A549 (cell line): ENCODE data around the gene EHBP1. TPM values are rescaled to one million over a fixed set of nuclear protein-coding genes. Genes with fewer than 3 reads are reported as not detected.

Source experiments
- ATAC-seq, 2 experiments: fragments of 200-7000 bp in 1 of 2; fragments of >200 bp in 1 of 2; cut with Nextera tagmentation in 1 of 2; cut with Tn5 transposase in 1 of 2; 3 replicates each; pipeline versions ENCODE4 v1.8.0 to v1.9.1; 2018 to 2020; ENCODE audit warnings: mild to moderate bottlenecking in 1 of 2, moderate library complexity in 1 of 2
- CTCF ChIA-PET: fragments of 300-600 bp; sonication (Branson Sonifier 250); formaldehyde crosslinking; extraction: SDS; loops from one replicate; lab custom pipeline; 2021; ENCODE audit warnings: antibody characterized with exemption, inconsistent platforms; lab: Yijun Ruan, JAX
- POLR2A ChIA-PET: fragments of 350-600 bp; formaldehyde crosslinking; extraction: SDS; loops from one replicate; lab custom pipeline; 2021; ENCODE audit warnings: antibody characterized with exemption, inconsistent platforms; lab: Yijun Ruan, JAX
- DNase-seq, 2 experiments: peaks; one replicate each; pipeline versions ENCODE4 v3.0.0 to v3.0.0-alpha.2; 2011 to 2016; ENCODE audit warnings: low read depth in 1 of 2, low spot score in 1 of 2
- FAIRE-seq: peaks from 2 replicates; lab custom pipeline; 2011; peaks lifted over from hg19 to GRCh38; lab: Jason Lieb, UNC
- H3K27ac ChIP-seq, 2 experiments: fragments of >200 bp; sonication (Bioruptor Twin); formaldehyde crosslinking; 3 replicates each; pipeline ENCODE4 v1.5.1; 2016 to 2017
- H3K4me1 ChIP-seq: fragments of >200 bp; sonication (Bioruptor Twin); formaldehyde crosslinking; 3 replicates; pipeline ENCODE4 v1.6.1; 2016
- H3K4me2 ChIP-seq: fragments of >200 bp; sonication (Bioruptor Twin); formaldehyde crosslinking; 3 replicates; pipeline ENCODE4 v1.6.1; 2016
- H3K4me3 ChIP-seq: fragments of >200 bp; sonication (Bioruptor Twin); formaldehyde crosslinking; 3 replicates; pipeline ENCODE4 v1.5.1; 2016
- H3K9me3 ChIP-seq: fragments of >200 bp; sonication (Bioruptor Twin); formaldehyde crosslinking; 3 replicates; pipeline ENCODE4 v1.6.1; 2016
- BCL3 ChIP-seq: fragments of >200 bp; sonication (Bioruptor Twin); formaldehyde crosslinking; IDR thresholded peaks from 3 replicates; pipeline ENCODE4 v1.6.1; 2016
- BHLHE40 ChIP-seq: IDR thresholded peaks from 2 replicates; pipeline ENCODE4 v1.6.1; 2012; ENCODE audit warnings: low read depth, low read length, inconsistent platforms
- CBX2 ChIP-seq: fragments of 200-600 bp; sonication (generic); IDR thresholded peaks from 2 replicates; pipeline ENCODE4 v1.6.1; 2016; ENCODE audit warnings: low read depth, mild to moderate bottlenecking, borderline replicate concordance
- CBX8 ChIP-seq: fragments of 200-600 bp; sonication (generic); IDR thresholded peaks from 2 replicates; pipeline ENCODE4 v1.6.1; 2016
- CHD4 ChIP-seq: fragments of 200-600 bp; sonication (generic); IDR thresholded peaks from 2 replicates; pipeline ENCODE4 v1.6.1; 2016; ENCODE audit warnings: antibody characterized with exemption, mild to moderate bottlenecking, borderline replicate concordance
- CTCF ChIP-seq: fragments of >200 bp; sonication (Bioruptor Twin); formaldehyde crosslinking; IDR thresholded peaks from 3 replicates; pipeline ENCODE4 v1.5.1; 2016
- E2F6 ChIP-seq: IDR thresholded peaks from 2 replicates; pipeline ENCODE4 v1.6.1; 2012; ENCODE audit warnings: low read depth, borderline replicate concordance
- EHMT2 ChIP-seq: fragments of 200-600 bp; sonication (generic); IDR thresholded peaks from 2 replicates; pipeline ENCODE4 v1.6.1; 2016; ENCODE audit warnings: antibody characterized with exemption, low read depth, mild to moderate bottlenecking, moderate library complexity
- ELK1 ChIP-seq: fragments of 150-350 bp; IDR thresholded peaks from 2 replicates; pipeline ENCODE4 v1.6.1; 2014; ENCODE audit warnings: low read depth, mild to moderate bottlenecking, low read length
- EP300 ChIP-seq, 2 experiments: fragments of >200 bp; sonication (Bioruptor Twin); formaldehyde crosslinking; IDR thresholded peaks; 2 replicates in 1 of 2; 3 replicates in 1 of 2; pipeline ENCODE4 v1.6.1; 2016 to 2017
- ESRRA ChIP-seq: fragments of 150-350 bp; IDR thresholded peaks from 2 replicates; pipeline ENCODE4 v1.6.1; 2014; ENCODE audit warnings: mild to moderate bottlenecking, low read length, borderline replicate concordance
- FOSB ChIP-seq: fragments of 250-450 bp; sonication (Bioruptor Pico); IDR thresholded peaks from 2 replicates; pipeline ENCODE4 v1.5.0; 2020; ENCODE audit warnings: mild to moderate bottlenecking, moderate library complexity
- HDAC2 ChIP-seq: fragments of 200-600 bp; sonication (generic); IDR thresholded peaks from 2 replicates; pipeline ENCODE4 v1.6.1; 2016
- HES2 ChIP-seq: fragments of >200 bp; sonication (Bioruptor Twin); formaldehyde crosslinking; IDR thresholded peaks from 2 replicates; pipeline ENCODE4 v1.6.1; 2016
- HEYL ChIP-seq: fragments of 250-450 bp; sonication (Bioruptor Pico); IDR thresholded peaks from 2 replicates; pipeline ENCODE4 v1.8.0; 2021; ENCODE audit warnings: mild to moderate bottlenecking, moderate library complexity
- HOXB5 ChIP-seq: fragments of 250-450 bp; sonication (Bioruptor Pico); IDR thresholded peaks from 2 replicates; pipeline ENCODE4 v1.5.0; 2020; ENCODE audit warnings: mild to moderate bottlenecking, moderate library complexity
- JUN ChIP-seq, 2 experiments: fragments of >200 bp; sonication (Bioruptor Twin); formaldehyde crosslinking; IDR thresholded peaks; 2 replicates in 1 of 2; 3 replicates in 1 of 2; pipeline ENCODE4 v1.6.1; 2016 to 2017
- MAFK ChIP-seq: fragments of 450-650 bp; IDR thresholded peaks from 2 replicates; pipeline ENCODE4 v1.6.1; 2014; ENCODE audit not compliant: partially characterized antibody
- MAX ChIP-seq: IDR thresholded peaks from 2 replicates; pipeline ENCODE4 v1.6.1; 2012
- MAZ ChIP-seq: fragments of 150-350 bp; IDR thresholded peaks from 2 replicates; pipeline ENCODE4 v1.6.1; 2014; ENCODE audit warnings: antibody characterized with exemption, low read depth, low read length, borderline replicate concordance
- MYC ChIP-seq: IDR thresholded peaks from 2 replicates; pipeline ENCODE4 v1.6.1; 2012; ENCODE audit warnings: mild to moderate bottlenecking, inconsistent platforms, low read length, improper control_type of control experiment, borderline replicate concordance
- NR3C1 ChIP-seq: fragments of >200 bp; sonication (Bioruptor Twin); formaldehyde crosslinking; IDR thresholded peaks from 3 replicates; pipeline ENCODE4 v1.6.1; 2017
- PHF8 ChIP-seq: fragments of 200-600 bp; sonication (generic); IDR thresholded peaks from 2 replicates; pipeline ENCODE4 v1.6.1; 2016; ENCODE audit warnings: low read depth, mild to moderate bottlenecking, antibody characterized with exemption, moderate library complexity, borderline replicate concordance
- POLR2A ChIP-seq: IDR thresholded peaks from 2 replicates; pipeline ENCODE4 v1.6.1; 2012; ENCODE audit warnings: mild to moderate bottlenecking, low read length
- POLR2AphosphoS2 ChIP-seq: conservative IDR thresholded peaks from 2 replicates; pipeline ENCODE4 v1.6.1; 2012; ENCODE audit warnings: low read length, improper control_type of control experiment, inconsistent platforms
- RARB ChIP-seq: fragments of 250-450 bp; sonication (Bioruptor Pico); IDR thresholded peaks from 2 replicates; pipeline ENCODE4 v1.8.0; 2021; ENCODE audit warnings: mild to moderate bottlenecking, moderate library complexity
- RFX5 ChIP-seq: fragments of 450-650 bp; IDR thresholded peaks from 2 replicates; pipeline ENCODE4 v1.7.1; 2014; ENCODE audit warnings: antibody characterized with exemption, mild to moderate bottlenecking, moderate library complexity
- RNF2 ChIP-seq: fragments of 200-600 bp; sonication (generic); IDR thresholded peaks from 2 replicates; pipeline ENCODE4 v1.6.1; 2016; ENCODE audit warnings: low read depth, mild to moderate bottlenecking, antibody characterized with exemption, moderate library complexity, borderline replicate concordance
- SREBF2 ChIP-seq: fragments of 450-650 bp; IDR thresholded peaks from 2 replicates; pipeline ENCODE4 v1.6.1; 2014; ENCODE audit warnings: mild to moderate bottlenecking, moderate library complexity
- TP53 ChIP-seq: fragments of 250-450 bp; sonication (Bioruptor Pico); IDR thresholded peaks from 2 replicates; pipeline ENCODE4 v1.5.0; 2021; ENCODE audit warnings: mild to moderate bottlenecking, moderate library complexity
- USF2 ChIP-seq: fragments of 450-650 bp; IDR thresholded peaks from 2 replicates; pipeline ENCODE4 v1.6.1; 2014; ENCODE audit warnings: antibody characterized with exemption
- ZFP36 ChIP-seq: fragments of 450-650 bp; IDR thresholded peaks from 2 replicates; pipeline ENCODE4 v1.6.1; 2014; ENCODE audit warnings: borderline replicate concordance; ENCODE audit not compliant: partially characterized antibody
- WGBS: methylation state at CpG from one replicate; pipeline ENCODE4 v1.1.6; 2017; ENCODE audit errors: missing lambda C conversion rate; 5-methylcytosine and 5-hydroxymethylcytosine counted together
- polyA plus RNA-seq, 4 experiments: library from polyadenylated mRNA; depleted of rRNA in 3 of 4; stranded (reverse); fragments of >200 nt; fragmentation: RNase III in 1 of 4; extraction: RNeasy Plus Mini Kit Qiagen cat#74134 plus additional on column Dnase treatment in 1 of 4; gene quantifications; 2 replicates in 3 of 4; 3 replicates in 1 of 4; pipeline ENCODE4 v1.2.3, GENCODE V29; 2011 to 2017

Gene EHBP1
- polyA plus RNA-seq, 2 of the 4 experiments (the other 2 are of a cell fraction) = 65.7 to 204 TPM

GRCh38 chr2:62822549-62822948 is 117.0 kb downstream of the EHBP1 start:
- Histone ChIP-seq H3K4me1 (peaks cover 49% of the 10 kb centered on the region), H3K9me3 (no peaks in the 10 kb centered on the region), H3K27ac (no peak overlapping the region), H3K4me3 (no peak overlapping the region), H3K4me2 (peak overlapping the region; percentile 6; the same call in 1 of the 3 replicates)
- DNase-seq (no peak), FAIRE-seq (peak; percentile 36), ATAC-seq (no peak)
- TF ChIP-seq E2F6 = no peak
- no peak for TF ChIP-seq BHLHE40
- TF ChIP-seq TP53 = no peak
- TF ChIP-seq RARB (CRISPR knock-in tag) = no peak
- no peak for TF ChIP-seq MYC
- no peak for TF ChIP-seq NR3C1
- no peak for TF ChIP-seq HEYL (CRISPR knock-in tag)
- TF ChIP-seq JUN (IDR thresholded peaks at IDR 0.05) = no peak
- TF ChIP-seq MAX = no peak
- no peak for TF ChIP-seq BCL3
- TF ChIP-seq MAFK = no peak
- TF ChIP-seq HDAC2 = no peak
- TF ChIP-seq CHD4 = no peak
- TF ChIP-seq CBX8 = no peak
- TF ChIP-seq ELK1 = no peak
- TF ChIP-seq RFX5 = no peak
- TF ChIP-seq POLR2AphosphoS2 = no peak
- no peak for TF ChIP-seq POLR2A
- no peak for TF ChIP-seq ZFP36
- no peak for TF ChIP-seq EP300 (IDR thresholded peaks at IDR 0.05)
- CTCF ChIA-PET = interaction anchor here (1.6 kb wide), 1 partner anchor 365 kb away, joined by 6 read pairs; no protein-coding TSS in a partner anchor
- WGBS = 73% methylated on average over 3 of the region's 3 CpGs
- POLR2A ChIA-PET = no interaction called here

GRCh38 chr2:62824388-62824787 is 118.9 kb downstream of the EHBP1 start:
- no peaks in the 10 kb centered on the region for H3K9me3 ChIP-seq
- no peak overlapping the region for H3K4me2 ChIP-seq
- no peak overlapping the region for H3K27ac ChIP-seq
- no peak overlapping the region for H3K4me3 ChIP-seq
- peak; percentile 32 for FAIRE-seq
- DNase-seq = no peak
- ChIA-PET POLR2A (no interaction called here), CTCF (interaction anchor here (1.6 kb wide), 1 partner anchor 367 kb away, joined by 6 read pairs; no protein-coding TSS in a partner anchor)
- peaks cover 49% of the 10 kb centered on the region for H3K4me1 ChIP-seq
- no peak for ATAC-seq
- 96% methylated on average over 1 of the region's 1 CpG for WGBS
- TF ChIP-seq SREBF2 (no peak), MAZ (no peak), CTCF (no peak), HOXB5 (no peak), BCL3 (no peak), EP300 (IDR thresholded peaks at IDR 0.05) (no peak), RNF2 (no peak), CBX2 (no peak), USF2 (no peak), HES2 (no peak), CHD4 (no peak), POLR2A (no peak), MYC (no peak), TP53 (no peak), PHF8 (no peak), ESRRA (no peak), FOSB (CRISPR knock-in tag) (no peak), EHMT2 (no peak)
